K562 (cell line): ENCODE data around the gene TRIM60. TPM values are rescaled to one million over a fixed set of nuclear protein-coding genes. Genes with fewer than 3 reads are reported as not detected.

Experiments
- ATAC-seq: fragments of 200-7000 bp; cut with Tn5 transposase; 3 replicates; pipeline ENCODE4 v1.9.1; 2020; ENCODE audit warnings: moderate library complexity
- BruUV-seq: library from RNA; stranded (reverse); fragments of 400-500 nt; replicated peaks from 2 replicates; lab custom pipeline; 2021; lab: Mats Ljungman, UMichigan
- CTCF ChIA-PET: fragments of 300-600 bp; formaldehyde crosslinking; extraction: SDS; loops from one replicate; lab custom pipeline; 2021; ENCODE audit warnings: low intra/inter-chr PET ratio; lab: Yijun Ruan, JAX
- POLR2A ChIA-PET: fragments of 300-600, 350-650 bp; sonication (Branson Sonifier 250); formaldehyde crosslinking; extraction: SDS; loops from one replicate; lab custom pipeline; 2021; ENCODE audit warnings: antibody characterized with exemption, inconsistent platforms; lab: Yijun Ruan, JAX
- DNase-seq, 4 experiments: peaks; one replicate each; pipeline versions ENCODE4 v3.0.0 to v3.0.0-alpha.2; 2011 to 2018; ENCODE audit warnings: low spot score in 3 of 4, mixed read lengths in 3 of 4; ENCODE audit errors: extremely low read depth in 1 of 4
- FAIRE-seq: peaks from 2 replicates; lab custom pipeline; 2011; peaks lifted over from hg19 to GRCh38; lab: Jason Lieb, UNC
- H2AFZ ChIP-seq: 2 replicates; pipeline ENCODE4 v1.6.0; 2011; ENCODE audit warnings: low read depth, low read length, control low read depth, inconsistent platforms
- H3K27ac ChIP-seq: fragments of 200-600 bp; 3 replicates; pipeline ENCODE4 v1.8.0; 2011; ENCODE audit warnings: low read depth, mild to moderate bottlenecking, control low read depth, inconsistent platforms, low read length, moderate library complexity, mixed read lengths; ENCODE audit errors: extremely low read depth
- H3K27me3 ChIP-seq, 2 experiments: fragments of 300-600 bp in 1 of 2; 2 replicates in 1 of 2; 3 replicates in 1 of 2; pipeline versions ENCODE4 v1.6.0 to v1.8.0; 2011; ENCODE audit warnings: inconsistent platforms in 2 of 2, low read length in 2 of 2, mild to moderate bottlenecking in 1 of 2, mixed read lengths in 1 of 2, moderate library complexity in 1 of 2; ENCODE audit not compliant: control insufficient read depth in 2 of 2, insufficient read depth in 2 of 2
- H3K36me3 ChIP-seq: fragments of 300-600 bp; 3 replicates; pipeline ENCODE4 v1.8.0; 2011; ENCODE audit warnings: mild to moderate bottlenecking, low read length, inconsistent platforms; ENCODE audit not compliant: control insufficient read depth, insufficient read depth
- H3K4me1 ChIP-seq, 2 experiments: fragments of 200-600 bp in 1 of 2; replicated peaks in 1 of 2; 2 replicates in 1 of 2; 3 replicates in 1 of 2; pipeline versions ENCODE4 v1.5.1 to v1.8.0; 2011; ENCODE audit warnings: inconsistent platforms in 2 of 2, low read length in 2 of 2, mild to moderate bottlenecking in 1 of 2, mixed read lengths in 1 of 2, moderate library complexity in 1 of 2; ENCODE audit not compliant: control insufficient read depth in 2 of 2, insufficient read depth in 2 of 2
- H3K4me2 ChIP-seq: 2 replicates; pipeline ENCODE4 v1.6.1; 2011; ENCODE audit warnings: low read length, control low read depth, inconsistent platforms, mixed read lengths; ENCODE audit not compliant: insufficient read depth
- H3K4me3 ChIP-seq: fragments of 200-600 bp; sonication (generic), shearing (Covaris generic); 2 replicates; pipeline ENCODE4 v1.5.1; 2016; ENCODE audit warnings: control low read depth, inconsistent platforms
- H3K79me2 ChIP-seq: fragments of 200-600 bp; 3 replicates; pipeline ENCODE4 v1.8.0; 2011; ENCODE audit warnings: low read length, inconsistent platforms; ENCODE audit not compliant: control insufficient read depth, insufficient read depth
- H3K9ac ChIP-seq, 2 experiments: 2 replicates each; pipeline versions ENCODE4 v1.6.0 to v1.6.1; 2011; ENCODE audit warnings: low read depth in 2 of 2, low read length in 2 of 2, control low read depth in 1 of 2, inconsistent platforms in 1 of 2, mild to moderate bottlenecking in 1 of 2, mixed read lengths in 1 of 2; ENCODE audit not compliant: insufficient read depth in 1 of 2
- H3K9me1 ChIP-seq: one replicate; pipeline ENCODE4 v1.6.0; 2011; ENCODE audit warnings: inconsistent platforms, mild to moderate bottlenecking, low read length, moderate library complexity; ENCODE audit not compliant: control insufficient read depth, insufficient read depth
- H3K9me3 ChIP-seq: replicated peaks from 2 replicates; pipeline ENCODE4 v1.5.1; 2011; ENCODE audit warnings: low read depth, low read length, inconsistent platforms; ENCODE audit not compliant: control insufficient read depth, insufficient read depth
- H4K20me1 ChIP-seq: replicated peaks from 2 replicates; pipeline ENCODE4 v1.6.1; 2011; ENCODE audit warnings: low read length, inconsistent platforms, mixed read lengths; ENCODE audit not compliant: control insufficient read depth, insufficient read depth
- FOXJ3 ChIP-seq: sonication (generic); formaldehyde crosslinking; IDR thresholded peaks from 2 replicates; pipeline ENCODE4 v1.4.0; 2020; ENCODE audit warnings: mild to moderate bottlenecking, missing genetic modification reagents
- FUS ChIP-seq: fragments of 200-400 bp; formaldehyde crosslinking; optimal IDR thresholded peaks from 2 replicates; pipeline ENCODE3; 2017; ENCODE audit warnings: low read depth, low read length
- MYBL2 ChIP-seq, 2 experiments: fragments of 450-650 bp in 1 of 2; sonication (generic) in 1 of 2; formaldehyde crosslinking in 1 of 2; IDR thresholded peaks; 2 replicates each; pipeline versions ENCODE4 v1.6.1 to v1.8.1; 2017 to 2022; ENCODE audit warnings: borderline replicate concordance in 1 of 2, inconsistent platforms in 1 of 2, low read depth in 1 of 2, mild to moderate bottlenecking in 1 of 2, missing genetic modification reagents in 1 of 2, moderate library complexity in 1 of 2
- MYNN ChIP-seq, 2 experiments: sonication (generic); formaldehyde crosslinking in 1 of 2; IDR thresholded peaks; 2 replicates each; pipeline versions ENCODE4 v1.5.0 to v1.6.1; 2016 to 2020; ENCODE audit warnings: antibody characterized with exemption in 1 of 2, missing genetic modification reagents in 1 of 2
- NFATC3 ChIP-seq: fragments of 450-650 bp; IDR thresholded peaks from 2 replicates; pipeline ENCODE4 v1.6.1; 2017; ENCODE audit warnings: mild to moderate bottlenecking
- NR3C1 ChIP-seq: sonication (generic); formaldehyde crosslinking; IDR thresholded peaks from 2 replicates; pipeline ENCODE4 v1.8.1; 2022; ENCODE audit warnings: missing genetic modification reagents
- STAT5B ChIP-seq: fragments of 250-450 bp; sonication (Bioruptor Pico); IDR thresholded peaks from 2 replicates; pipeline ENCODE4 v1.8.0; 2021; ENCODE audit warnings: mild to moderate bottlenecking, inconsistent platforms
- ZBTB17 ChIP-seq: fragments of 450-650 bp; formaldehyde crosslinking; IDR thresholded peaks from 2 replicates; pipeline ENCODE4 v1.4.0; 2020; ENCODE audit warnings: mild to moderate bottlenecking
- ZBTB8A ChIP-seq: fragments of 450-650 bp; IDR thresholded peaks from 2 replicates; pipeline ENCODE4 v1.6.1; 2018; ENCODE audit warnings: mild to moderate bottlenecking, moderate library complexity; ENCODE audit not compliant: partially characterized antibody
- ZNF561 ChIP-seq: fragments of 450-650 bp; formaldehyde crosslinking; conservative IDR thresholded peaks from 2 replicates; pipeline ENCODE4 v1.4.0; 2020; ENCODE audit warnings: mild to moderate bottlenecking, moderate library complexity
- ZNF717 ChIP-seq: fragments of 250-450 bp; sonication (Bioruptor Pico); IDR thresholded peaks from 2 replicates; pipeline ENCODE4 v1.5.0; 2021
- ZNF830 ChIP-seq: fragments of 250-450 bp; sonication (Bioruptor Pico); IDR thresholded peaks from 2 replicates; pipeline ENCODE4 v1.5.0; 2021; ENCODE audit warnings: mild to moderate bottlenecking
- WGBS: fragments of 100-300 bp; shearing (Covaris generic); methylation state at CpG from one replicate; pipeline ENCODE4 v1.1.6; 2016; ENCODE audit warnings: low coverage, mixed read lengths; ENCODE audit not compliant: insufficient coverage; ENCODE audit errors: missing lambda C conversion rate; 5-methylcytosine and 5-hydroxymethylcytosine counted together
- in situ Hi-C: fragments of 300-500 bp; cut with MboI; formaldehyde crosslinking; loops from 4 replicates; pipeline ENCODE4 v1.15.0; 2018; ENCODE audit warnings: inconsistent platforms, mixed read lengths
- intact Hi-C: fragments of 100-400 bp; cut with micrococcal nuclease; formaldehyde crosslinking; loops from 2 replicates; pipeline ENCODE4 v1.14.2; 2022
- polyA plus RNA-seq, 8 experiments: library from polyadenylated mRNA; depleted of rRNA in 4 of 8; stranded (reverse) in 5 of 8; unstranded in 3 of 8; fragments of >200 nt; fragmentation: Nextera tagmentation in 2 of 8; fragmentation: Illumina TruSeq in 1 of 8; extraction: Ambion mirVana in 2 of 8; extraction: Trizol in 1 of 8; gene quantifications; 2 replicates each; pipeline versions ENCODE4 v1.2.1 to v1.2.3, GENCODE V29; 2011 to 2014; ENCODE audit warnings: inconsistent platforms in 1 of 8, missing spikeins in 1 of 8
- total RNA-seq, 7 experiments: library from RNA; depleted of rRNA in 6 of 7; stranded (reverse); fragments of >200 nt in 6 of 7; fragmentation: Illumina TruSeq in 2 of 7; extraction: Trizol in 2 of 7; gene quantifications; 2 replicates each; pipeline versions ENCODE4 v1.2.1 to v1.2.3, GENCODE V29; 2011 to 2021; ENCODE audit warnings: low replicate concordance in 1 of 7
- TF ChIP-seq, protein P1 (sequence below): sonication (generic); formaldehyde crosslinking; IDR thresholded peaks from 2 replicates; pipeline ENCODE4 v1.8.0; 2023; ENCODE audit warnings: missing genetic modification reagents, mild to moderate bottlenecking, borderline replicate concordance
- TF ChIP-seq, protein P2 (sequence below): sonication (generic); formaldehyde crosslinking; IDR thresholded peaks from 2 replicates; pipeline ENCODE4 v1.8.1; 2022; ENCODE audit warnings: missing genetic modification reagents
- TF ChIP-seq, protein P3 (sequence below): fragments of 450-650 bp; formaldehyde crosslinking; IDR thresholded peaks from 2 replicates; pipeline ENCODE4 v1.4.0; 2020; ENCODE audit warnings: mild to moderate bottlenecking, mixed read lengths

TRIM60 gene
- total and polyA plus RNA-seq, 9 of the 15 experiments (the other 6 are each of a cell fraction or from before 2014, with no cell fraction given) = not detected

DNA sequence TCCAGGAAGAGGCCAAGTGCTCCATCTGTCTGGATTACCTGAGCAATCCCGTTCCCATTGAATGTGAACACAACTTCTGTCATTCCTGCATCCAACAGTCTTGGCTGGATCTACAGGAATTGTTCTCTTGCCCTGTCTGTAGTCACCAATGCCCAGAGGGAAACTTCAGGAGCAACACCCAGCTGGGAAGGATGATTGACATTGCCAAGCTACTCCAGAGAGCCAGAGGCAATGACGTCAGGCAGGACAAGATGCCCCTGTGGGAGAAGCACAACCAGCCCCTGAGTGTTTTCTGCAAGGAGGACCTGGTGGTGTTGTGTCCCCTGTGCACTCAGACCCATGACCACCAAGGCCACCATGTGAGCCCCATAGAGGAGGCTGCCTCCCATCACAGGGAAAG is 21.3 kb upstream of the TRIM60 start:
- Histone ChIP-seq H3K4me3 (no peak overlapping the region), H3K9me1 (no peaks in the 10 kb centered on the region), H3K9me3 (no peaks in the 10 kb centered on the region), H3K79me2 (no peaks in the 10 kb centered on the region), H3K36me3 (no peaks in the 10 kb centered on the region), H3K4me2 (no peak overlapping the region), H4K20me1 (no peaks in the 10 kb centered on the region), H3K27me3 (peaks cover 15 to 48% of the 10 kb centered on the region in 2 experiments), H2AFZ (no peak overlapping the region), H3K4me1 (no peaks in the 10 kb centered on the region), H3K9ac (no peak overlapping the region), H3K27ac (no peak overlapping the region)
- no peak for FAIRE-seq
- no peak for ATAC-seq
- no TSS peak for BruUV-seq
- CTCF ChIA-PET = no interaction called here
- intact Hi-C loops = no loop called here
- TF ChIP-seq ZNF561 (CRISPR knock-in tag) = no peak
- no peak for TF ChIP-seq FUS
- no peak for TF ChIP-seq ZNF830
- TF ChIP-seq MYBL2 (IDR thresholded peaks at IDR 0.05; ENCODE audit: low read depth) = no peak
- no peak for TF ChIP-seq MYBL2 (CRISPR knock-in tag; IDR thresholded peaks at IDR 0.05; ENCODE audit: borderline replicate concordance)
- TF ChIP-seq NR3C1 (CRISPR knock-in tag) = no peak
- no peak for TF ChIP-seq STAT5B (CRISPR knock-in tag)
- TF ChIP-seq ZNF717 = no peak
- TF ChIP-seq, protein P1, sequence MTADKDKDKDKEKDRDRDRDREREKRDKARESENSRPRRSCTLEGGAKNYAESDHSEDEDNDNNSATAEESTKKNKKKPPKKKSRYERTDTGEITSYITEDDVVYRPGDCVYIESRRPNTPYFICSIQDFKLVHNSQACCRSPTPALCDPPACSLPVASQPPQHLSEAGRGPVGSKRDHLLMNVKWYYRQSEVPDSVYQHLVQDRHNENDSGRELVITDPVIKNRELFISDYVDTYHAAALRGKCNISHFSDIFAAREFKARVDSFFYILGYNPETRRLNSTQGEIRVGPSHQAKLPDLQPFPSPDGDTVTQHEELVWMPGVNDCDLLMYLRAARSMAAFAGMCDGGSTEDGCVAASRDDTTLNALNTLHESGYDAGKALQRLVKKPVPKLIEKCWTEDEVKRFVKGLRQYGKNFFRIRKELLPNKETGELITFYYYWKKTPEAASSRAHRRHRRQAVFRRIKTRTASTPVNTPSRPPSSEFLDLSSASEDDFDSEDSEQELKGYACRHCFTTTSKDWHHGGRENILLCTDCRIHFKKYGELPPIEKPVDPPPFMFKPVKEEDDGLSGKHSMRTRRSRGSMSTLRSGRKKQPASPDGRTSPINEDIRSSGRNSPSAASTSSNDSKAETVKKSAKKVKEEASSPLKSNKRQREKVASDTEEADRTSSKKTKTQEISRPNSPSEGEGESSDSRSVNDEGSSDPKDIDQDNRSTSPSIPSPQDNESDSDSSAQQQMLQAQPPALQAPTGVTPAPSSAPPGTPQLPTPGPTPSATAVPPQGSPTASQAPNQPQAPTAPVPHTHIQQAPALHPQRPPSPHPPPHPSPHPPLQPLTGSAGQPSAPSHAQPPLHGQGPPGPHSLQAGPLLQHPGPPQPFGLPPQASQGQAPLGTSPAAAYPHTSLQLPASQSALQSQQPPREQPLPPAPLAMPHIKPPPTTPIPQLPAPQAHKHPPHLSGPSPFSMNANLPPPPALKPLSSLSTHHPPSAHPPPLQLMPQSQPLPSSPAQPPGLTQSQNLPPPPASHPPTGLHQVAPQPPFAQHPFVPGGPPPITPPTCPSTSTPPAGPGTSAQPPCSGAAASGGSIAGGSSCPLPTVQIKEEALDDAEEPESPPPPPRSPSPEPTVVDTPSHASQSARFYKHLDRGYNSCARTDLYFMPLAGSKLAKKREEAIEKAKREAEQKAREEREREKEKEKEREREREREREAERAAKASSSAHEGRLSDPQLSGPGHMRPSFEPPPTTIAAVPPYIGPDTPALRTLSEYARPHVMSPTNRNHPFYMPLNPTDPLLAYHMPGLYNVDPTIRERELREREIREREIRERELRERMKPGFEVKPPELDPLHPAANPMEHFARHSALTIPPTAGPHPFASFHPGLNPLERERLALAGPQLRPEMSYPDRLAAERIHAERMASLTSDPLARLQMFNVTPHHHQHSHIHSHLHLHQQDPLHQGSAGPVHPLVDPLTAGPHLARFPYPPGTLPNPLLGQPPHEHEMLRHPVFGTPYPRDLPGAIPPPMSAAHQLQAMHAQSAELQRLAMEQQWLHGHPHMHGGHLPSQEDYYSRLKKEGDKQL (CRISPR knock-in tag) = no peak
- no peak for TF ChIP-seq MYNN (IDR thresholded peaks at IDR 0.05)
- no peak for TF ChIP-seq MYNN (CRISPR knock-in tag; IDR thresholded peaks at IDR 0.05)
- no peak for TF ChIP-seq NFATC3
- no peak for TF ChIP-seq FOXJ3 (CRISPR knock-in tag)
- no peak for TF ChIP-seq ZBTB17
- TF ChIP-seq ZBTB8A = no peak
- TF ChIP-seq, protein P2, sequence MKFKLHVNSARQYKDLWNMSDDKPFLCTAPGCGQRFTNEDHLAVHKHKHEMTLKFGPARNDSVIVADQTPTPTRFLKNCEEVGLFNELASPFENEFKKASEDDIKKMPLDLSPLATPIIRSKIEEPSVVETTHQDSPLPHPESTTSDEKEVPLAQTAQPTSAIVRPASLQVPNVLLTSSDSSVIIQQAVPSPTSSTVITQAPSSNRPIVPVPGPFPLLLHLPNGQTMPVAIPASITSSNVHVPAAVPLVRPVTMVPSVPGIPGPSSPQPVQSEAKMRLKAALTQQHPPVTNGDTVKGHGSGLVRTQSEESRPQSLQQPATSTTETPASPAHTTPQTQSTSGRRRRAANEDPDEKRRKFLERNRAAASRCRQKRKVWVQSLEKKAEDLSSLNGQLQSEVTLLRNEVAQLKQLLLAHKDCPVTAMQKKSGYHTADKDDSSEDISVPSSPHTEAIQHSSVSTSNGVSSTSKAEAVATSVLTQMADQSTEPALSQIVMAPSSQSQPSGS = no peak
- TF ChIP-seq, protein P3, sequence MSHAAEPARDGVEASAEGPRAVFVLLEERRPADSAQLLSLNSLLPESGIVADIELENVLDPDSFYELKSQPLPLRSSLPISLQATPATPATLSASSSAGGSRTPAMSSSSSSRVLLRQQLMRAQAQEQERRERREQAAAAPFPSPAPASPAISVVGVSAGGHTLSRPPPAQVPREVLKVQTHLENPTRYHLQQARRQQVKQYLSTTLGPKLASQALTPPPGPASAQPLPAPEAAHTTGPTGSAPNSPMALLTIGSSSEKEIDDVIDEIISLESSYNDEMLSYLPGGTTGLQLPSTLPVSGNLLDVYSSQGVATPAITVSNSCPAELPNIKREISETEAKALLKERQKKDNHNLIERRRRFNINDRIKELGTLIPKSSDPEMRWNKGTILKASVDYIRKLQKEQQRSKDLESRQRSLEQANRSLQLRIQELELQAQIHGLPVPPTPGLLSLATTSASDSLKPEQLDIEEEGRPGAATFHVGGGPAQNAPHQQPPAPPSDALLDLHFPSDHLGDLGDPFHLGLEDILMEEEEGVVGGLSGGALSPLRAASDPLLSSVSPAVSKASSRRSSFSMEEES (CRISPR knock-in tag) = no peak
- POLR2A ChIA-PET = no interaction called here
- in situ Hi-C loops = no loop called here
- no peak for DNase-seq
- 0% methylated on average over 2 of the region's 2 CpGs for WGBS
